GM21515 (cell line): ENCODE data around the gene AP3S2.
"Not testable (repeated sequence)": the region's sequence is repeated elsewhere in the genome, so short reads cannot be mapped to it uniquely, and the experiment has no call there.

ENCODE experiments used
- ATAC-seq: cut with Tn5 transposase; IDR thresholded peaks from one replicate; pipeline ENCODE4 v1.9.1; 2021; ENCODE audit not compliant: unreplicated experiment

Gene AP3S2

DNA sequence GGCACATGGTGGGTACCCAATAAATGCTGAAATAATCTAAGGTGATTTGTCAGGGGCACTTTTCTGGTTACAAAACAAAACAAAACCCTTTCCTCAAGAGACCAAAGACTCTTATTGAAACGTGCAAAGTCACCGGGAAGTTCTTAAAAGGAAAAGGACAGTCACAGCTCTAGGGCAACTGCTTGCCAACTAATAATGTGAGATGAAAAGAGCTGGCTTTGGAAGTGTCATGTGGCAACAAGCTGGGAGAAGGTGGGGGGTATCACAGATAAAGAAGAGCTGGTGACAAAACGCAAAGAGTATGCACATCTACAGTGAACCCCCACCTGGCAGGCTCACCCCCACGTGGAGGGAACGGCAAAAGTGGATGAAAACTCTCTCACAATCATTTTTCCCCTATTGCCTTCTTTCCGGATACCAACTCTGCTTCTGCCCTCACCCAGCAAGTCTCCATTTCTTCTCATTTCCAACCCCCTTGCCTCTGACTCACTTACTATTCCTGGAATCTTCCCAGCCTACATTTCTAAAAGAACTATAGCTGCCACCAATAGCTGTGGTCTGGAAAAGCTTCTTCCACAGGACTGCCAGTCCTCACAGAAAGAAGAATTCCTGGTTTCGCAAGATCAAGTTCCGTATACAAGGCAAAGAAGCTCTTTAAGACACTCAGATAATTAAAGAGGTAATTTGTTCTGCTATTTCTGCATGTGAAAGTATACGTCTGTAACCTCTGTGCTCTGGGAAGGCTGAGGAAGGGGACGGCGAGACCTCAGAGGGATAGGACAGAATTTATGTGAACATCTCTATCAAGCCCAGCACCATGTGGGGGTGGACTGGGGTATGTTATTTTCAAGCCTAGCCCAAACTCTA lies 57.3 kb downstream of the AP3S2 start:
- no peak for ATAC-seq

DNA sequence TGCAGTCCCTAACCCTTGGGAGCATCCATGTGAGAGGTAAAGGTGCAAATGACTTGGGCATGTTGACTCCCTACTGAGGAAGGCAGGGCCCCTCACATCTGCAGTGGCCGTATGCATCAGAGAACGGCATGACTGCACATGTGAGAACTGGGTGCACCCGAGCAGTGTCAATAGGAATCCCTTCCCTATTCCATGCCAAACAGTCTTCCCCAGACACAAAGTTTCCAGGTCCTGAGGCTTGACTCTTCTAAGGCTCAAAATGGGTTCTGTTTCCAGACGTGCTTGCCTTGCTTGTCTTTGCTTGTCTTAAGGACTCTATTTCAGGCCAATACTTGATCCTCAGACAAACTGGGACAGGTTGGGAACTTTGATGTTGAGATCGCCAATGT lies 58.6 kb downstream of the AP3S2 start:
- ATAC-seq: no peak

DNA sequence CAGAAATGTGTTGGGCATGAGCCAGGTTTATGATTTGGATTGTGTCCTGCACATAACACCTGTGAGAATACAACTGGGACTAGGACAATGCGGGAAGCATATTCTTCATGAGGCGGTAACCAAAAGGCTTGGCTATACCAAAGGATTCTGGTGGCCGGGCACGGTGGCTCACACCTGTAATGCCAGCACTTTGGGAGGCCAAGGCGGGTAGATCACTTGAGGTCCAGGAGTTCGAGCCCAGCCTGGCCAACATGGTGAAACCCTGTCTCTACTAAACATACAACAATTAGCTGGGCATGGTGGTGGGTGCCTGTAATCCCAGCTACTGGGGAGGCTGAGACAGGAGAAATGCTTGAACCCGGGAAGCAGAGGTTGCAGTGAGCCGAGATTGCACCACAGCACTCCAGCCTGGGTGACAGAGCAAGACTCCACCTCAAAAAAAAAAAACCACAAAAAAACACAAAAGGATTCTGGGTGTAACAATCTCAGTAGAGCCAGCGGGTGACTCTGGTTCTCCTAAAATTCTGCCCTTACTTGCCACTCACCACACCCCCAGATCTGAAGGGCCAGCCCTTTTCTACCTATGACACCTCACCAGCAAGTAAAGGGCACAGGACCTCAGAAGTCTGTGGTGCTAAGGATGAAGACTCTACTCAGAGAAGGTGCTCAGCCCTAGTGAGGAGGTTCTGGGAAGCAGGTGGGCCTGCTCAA lies 59.2 kb downstream of the AP3S2 start:
- not testable (repeated sequence) for ATAC-seq

DNA sequence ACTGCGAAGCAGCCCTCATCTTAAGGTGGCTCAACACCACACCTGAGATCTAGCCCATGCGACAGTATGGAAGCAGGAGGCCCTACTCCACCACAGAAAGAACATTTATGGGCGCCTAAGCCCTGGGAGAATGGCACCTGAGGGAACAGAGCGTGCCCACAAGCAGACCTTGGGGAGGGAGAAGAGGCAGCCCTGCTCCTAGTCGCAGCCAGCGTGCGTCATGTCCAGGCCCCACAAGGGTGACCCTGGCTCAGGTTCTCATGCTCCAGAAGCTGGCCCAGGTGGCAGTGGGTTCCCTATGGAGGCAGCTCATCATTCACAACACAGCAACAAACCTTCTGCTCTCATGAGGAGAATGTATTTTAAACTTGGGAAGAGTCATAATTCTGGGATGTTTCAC lies 59.8 kb downstream of the AP3S2 start:
- ATAC-seq: no peak

DNA sequence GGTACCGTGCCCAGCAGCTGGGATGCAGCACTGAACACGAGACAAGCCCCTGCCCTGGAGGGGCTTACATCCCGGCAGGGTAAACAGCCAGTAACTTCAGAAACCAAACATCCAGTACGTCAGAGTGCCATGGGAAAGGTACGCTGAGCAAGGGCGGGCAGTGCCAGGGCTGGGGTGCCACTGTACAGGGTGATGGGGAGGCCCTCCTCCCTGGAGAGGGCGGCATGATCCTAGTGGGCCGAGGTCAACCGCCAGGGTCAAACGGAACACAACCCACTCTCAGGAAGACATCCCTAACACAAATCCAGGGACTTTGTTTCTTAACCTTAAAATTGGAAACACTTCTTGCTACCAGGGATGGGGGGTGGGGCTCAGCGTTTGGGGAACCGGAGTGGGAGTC lies 63.2 kb downstream of the AP3S2 start:
- no peak for ATAC-seq

DNA sequence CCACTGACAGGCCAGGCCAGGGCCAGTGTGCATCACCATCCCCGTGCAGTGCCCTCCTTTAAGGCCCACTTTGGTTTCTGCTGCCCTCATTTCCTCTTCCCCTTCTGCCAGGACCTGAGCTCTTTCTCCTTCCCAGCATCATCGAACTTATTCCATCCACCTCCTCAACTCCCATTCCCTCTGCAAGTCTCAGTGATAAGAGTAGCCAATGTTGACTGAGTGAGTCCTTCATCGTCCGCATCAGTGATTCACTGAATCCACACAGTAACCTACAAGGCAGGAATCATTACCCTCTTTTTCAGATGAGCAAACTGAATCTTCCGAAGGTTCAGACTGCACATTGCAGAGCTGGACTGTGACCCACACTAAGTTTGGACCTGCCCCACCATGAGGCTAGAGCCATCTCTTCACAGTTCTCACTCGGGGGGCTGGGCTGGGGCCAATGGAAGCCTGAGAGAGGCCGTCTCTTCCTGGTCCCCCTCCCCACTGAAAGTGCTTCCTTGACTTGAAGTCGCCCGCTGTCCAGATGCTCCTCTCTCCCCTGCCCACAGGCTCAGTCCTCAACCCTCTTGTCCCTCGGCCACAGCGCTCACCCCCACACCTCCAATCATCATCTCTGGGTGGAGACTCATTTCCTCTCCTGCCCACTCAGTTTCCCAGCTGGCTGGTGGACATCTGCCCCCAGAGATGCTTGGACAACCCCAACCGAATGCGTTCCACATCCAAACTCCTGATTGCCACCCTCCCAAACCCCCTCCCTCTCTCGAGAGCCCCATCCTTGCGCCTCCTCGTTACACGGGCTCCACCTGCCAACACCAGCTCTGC lies 64.0 kb downstream of the AP3S2 start:
- ATAC-seq: no peak

DNA sequence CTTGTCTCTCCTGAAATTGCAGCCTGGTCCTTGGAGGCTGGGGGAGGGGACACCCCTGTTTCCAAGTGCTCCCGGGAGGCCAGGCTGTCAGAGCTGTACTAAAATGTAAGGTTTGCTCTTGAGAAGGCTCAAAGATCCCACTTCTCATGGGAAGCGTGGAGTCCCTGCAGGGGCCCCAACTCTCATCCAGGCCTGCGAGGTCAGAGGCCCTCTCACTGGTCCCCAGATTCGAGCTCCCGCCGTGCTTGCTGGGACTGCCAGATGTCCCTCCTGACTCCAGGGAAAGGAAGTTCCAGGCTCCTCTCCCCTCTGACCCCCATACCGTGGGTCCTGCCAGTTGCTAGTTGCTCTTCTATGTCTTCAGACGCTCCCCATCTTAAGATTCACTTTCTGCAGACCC lies 64.6 kb downstream of the AP3S2 start:
- ATAC-seq: no peak

DNA sequence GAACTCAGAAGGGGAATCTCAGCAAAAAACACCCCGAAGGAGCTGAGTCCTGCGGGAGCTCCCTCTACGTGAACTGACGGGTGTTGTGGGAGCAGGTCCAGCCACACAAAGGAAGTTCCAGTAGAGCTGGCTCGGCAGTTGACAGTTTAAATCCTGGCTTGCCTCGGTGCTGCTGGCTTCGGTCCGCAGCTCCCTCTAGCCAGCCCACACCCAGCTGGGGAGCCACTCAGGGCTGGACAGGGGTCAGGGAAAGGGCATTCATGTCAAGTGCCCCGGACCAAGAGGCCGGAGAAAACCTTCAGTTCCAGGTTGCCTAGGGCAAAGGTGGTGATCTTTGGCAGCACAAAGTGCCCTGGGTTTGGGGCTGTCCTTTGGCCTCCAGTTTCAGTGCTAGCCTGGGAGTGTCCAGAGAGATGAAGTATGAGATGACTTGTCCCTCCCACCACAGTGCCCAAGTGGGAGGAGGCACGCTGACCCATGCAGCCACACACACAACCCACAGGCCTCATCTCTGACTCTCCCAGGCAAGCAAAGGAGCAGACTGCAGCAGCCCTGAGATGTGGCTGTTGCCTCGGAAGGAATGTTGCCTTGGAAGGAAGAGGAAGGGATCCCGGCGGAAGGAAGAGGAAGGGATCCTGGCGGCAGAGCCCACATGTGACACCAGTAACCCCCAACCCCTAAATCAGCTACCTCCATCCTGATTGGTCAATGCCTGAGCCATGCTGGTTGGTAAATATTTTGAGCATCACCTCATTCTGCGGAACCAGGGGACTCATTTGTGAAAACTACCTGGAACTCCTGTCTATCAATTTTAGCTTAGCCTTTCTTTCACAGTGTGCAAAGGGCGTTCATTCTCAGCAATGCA lies 65.3 kb downstream of the AP3S2 start:
- ATAC-seq: no peak

DNA sequence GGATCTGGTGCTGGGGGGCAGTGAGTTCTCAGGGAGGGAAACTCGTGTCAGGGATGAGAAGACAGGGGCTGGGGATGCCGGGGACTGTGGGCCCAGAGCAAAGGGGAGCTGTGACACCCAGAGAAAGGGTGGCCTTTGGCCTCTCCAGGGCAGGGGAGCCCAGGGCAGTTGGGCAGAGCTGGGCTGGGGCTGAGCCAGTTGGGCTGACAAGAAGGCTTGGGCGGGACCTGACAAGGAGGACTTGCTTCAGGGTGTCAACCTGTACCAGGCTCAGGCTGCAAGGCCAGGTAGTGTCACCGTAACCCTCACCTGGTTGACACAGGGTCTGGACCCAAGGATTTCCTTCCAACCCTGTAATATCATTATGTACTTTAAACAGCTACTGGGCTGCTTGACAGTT lies 66.0 kb downstream of the AP3S2 start:
- ATAC-seq: no peak

DNA sequence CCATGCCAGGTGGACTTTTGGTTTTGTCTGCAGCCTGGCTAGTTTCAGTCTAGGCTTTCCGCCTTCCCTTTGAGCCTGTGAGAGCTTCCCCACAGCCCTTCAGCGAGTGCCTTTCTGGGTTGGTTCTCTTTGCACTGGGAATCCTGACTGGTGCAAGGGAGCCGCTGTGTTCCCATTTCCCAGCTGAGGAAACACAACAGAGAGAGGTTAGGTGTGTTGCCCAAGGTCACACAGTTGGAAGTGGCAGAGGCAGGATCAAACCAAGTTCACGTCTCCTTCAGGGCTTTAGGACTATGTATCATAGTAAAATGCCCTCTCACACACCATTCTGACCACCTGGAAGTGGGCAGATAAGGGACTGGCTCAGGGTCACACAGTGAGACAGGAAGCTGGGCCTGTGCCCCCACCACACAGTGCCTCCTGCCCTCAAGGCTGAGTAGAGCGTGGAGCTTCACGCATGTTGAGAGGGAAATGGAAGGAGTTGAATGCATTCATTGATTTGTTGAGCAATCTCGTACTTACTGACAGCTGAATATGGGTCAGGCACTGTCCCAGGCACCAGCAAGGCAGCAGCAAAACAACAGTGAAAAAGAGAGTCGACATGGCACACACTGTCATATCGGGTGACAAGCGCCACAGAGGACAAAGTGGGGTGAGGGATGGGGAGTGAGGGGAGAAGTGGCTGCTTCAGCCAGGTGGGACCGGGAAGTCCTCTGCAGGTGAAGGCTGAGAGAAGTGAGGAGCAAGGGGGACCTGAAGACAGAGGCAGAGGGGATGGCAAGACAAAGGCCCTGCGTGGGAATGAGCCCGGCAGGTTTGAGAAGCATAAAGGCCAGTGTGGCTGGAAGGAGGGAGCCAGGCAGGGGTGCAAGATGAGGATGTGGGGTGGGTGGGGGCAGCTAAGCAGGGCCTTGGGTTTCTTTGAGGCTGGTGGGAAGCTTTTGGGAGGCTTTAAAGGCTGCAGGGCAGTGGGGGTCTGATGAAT lies 66.8 kb downstream of the AP3S2 start:
- no peak for ATAC-seq

DNA sequence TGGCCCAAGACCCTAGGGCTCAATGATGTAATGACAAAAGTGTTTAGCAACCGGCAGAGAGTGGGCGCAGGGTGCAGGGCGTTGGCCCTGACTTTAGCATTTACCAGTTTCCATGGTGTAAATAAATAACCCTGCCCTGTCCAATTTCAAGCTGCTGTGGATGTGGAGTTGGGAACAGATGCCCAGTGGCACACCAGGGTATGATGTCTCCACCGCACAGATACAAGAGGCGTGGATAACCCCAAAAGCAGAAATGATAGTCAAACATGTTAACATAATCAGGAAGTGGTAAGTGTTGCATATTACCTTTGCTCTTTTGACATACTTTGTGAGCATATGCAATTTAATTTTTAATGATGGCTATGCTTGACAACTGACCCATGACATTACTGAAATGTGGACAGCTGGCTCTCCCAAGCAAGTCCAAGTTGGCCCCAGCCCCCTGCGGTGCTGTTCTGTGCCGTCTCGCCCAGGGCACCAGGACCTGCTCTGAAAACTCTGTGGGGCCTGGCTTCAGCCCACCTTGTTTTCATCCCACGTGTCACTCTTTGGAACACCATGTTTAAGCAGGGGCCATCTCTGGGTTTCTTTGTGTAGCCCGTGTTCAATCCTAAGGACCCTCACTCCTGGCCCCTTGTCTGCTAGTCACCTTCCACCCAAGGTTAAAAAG lies 68.4 kb downstream of the AP3S2 start:
- no peak for ATAC-seq

DNA sequence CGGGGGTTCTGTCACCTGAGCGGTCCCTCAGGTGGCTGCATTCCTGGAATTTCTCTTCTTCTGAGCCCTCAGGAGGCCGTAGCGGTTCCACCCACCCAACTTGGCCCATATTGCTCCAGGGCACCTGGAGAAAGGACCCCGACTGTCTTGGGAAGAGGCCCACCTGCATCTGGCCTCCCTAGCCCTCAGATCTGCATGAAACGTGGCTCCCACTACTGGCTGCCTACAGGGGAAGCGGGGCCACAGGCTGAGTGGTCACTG lies 69.3 kb downstream of the AP3S2 start:
- ATAC-seq: no peak

DNA sequence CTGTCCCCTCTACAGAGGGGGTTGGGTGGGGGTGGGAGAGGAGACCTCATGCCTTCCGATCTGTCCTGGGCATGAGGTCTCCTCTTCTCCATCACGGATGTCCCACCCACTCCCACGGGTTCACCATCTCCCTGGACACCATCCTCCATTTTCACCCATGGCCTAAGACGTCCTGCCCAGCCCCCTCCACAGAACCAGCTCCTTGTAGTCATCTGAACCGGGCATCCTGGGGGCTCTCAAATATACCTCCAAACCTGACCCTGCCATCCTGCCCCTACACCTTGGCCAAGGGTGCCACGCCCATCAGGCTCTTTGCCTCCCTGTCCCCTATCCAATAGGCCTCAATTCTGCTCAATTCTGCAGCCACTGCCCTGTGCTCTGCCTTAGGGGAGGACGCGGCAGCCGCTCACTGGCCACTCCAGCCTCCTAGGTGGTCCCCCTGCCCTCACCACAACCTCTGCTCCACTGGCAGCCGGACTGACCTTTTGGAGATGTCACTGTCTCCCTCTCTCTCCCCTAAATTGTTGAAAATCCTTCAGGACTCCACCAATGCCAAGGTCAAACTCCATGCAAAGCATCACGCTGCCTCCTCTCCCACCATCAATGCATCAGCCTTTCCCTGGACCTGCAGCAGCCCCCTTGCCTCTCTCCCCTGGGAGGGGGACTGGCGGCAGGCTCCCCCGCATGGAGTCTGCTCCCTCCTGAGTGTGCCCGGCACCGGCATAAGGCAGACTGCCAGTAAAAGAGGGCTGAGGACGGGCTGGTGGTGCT lies 69.8 kb downstream of the AP3S2 start:
- no peak for ATAC-seq

DNA sequence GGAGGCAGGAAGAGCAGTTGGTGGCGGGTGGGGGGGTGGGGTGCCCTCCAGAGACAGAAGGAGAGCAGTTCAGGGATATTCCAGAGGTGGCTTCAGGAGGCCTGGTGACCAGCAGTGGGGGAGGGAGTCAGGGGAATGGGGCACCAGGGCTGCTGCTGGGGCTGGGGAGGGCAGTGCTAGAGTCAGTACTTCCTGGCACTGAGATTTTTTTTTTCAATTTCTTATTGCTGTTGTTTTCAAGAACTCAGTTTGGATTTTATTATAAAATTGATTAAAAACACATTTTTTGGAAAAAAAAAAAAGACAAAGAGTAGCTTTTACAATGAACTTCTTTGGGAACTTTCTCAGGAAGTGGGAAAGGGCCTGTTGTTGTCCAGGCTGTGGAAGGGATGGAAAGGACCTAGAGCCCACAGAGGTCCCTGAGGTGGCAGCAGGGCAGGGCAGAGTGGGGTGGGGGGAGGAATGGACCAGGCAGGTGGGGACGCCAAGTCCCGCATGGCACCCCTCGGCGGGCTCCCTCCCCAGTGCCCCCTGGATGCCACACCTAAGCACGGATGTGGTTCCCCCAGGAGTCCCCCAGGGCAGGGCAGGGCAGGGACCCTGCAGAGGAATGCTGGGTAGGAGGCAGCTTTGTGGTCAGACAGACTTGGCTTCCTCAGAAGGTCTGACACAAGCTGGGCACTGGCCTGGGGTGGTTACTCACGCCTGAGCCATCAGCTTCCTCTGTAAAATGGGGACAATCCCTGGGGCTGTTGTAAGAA lies 70.7 kb downstream of the AP3S2 start:
- ATAC-seq: no peak

DNA sequence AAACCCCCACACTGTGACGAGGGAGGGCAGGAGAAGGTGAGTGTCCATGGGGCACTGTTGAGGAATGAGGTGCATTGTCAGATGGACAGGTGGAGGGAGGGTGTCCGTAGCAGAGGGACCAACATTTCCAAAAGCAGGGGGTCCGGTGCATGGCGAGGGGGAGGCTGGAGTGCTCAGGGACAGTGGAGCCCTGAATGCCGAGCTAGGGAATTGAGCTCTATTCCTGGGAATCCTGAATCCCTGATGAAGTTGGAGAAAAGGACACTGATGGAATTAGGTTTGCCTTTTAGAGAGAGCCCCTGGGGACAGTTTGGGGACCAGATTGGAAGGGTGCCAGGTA lies 71.2 kb downstream of the AP3S2 start:
- no peak for ATAC-seq

DNA sequence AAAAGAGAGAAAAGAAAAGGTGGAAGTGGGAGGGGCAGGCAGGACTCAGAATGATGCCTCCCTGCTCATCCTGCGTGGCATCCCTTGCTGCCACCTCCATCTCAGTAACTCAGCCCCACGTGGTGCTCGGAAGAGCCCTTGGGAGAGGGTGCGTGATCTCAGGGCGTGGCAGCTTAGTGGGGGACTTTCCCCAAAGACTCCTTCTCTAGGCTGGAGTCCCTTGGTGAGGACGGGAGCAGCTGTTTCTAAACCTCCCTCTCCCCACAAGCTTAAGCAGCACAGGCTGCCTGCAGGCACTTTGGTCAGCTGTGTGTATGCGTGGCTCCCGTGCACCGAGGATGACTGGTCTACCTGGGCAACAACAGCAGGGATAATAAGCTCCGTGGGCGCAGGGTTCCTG lies 71.8 kb downstream of the AP3S2 start:
- ATAC-seq: no peak

DNA sequence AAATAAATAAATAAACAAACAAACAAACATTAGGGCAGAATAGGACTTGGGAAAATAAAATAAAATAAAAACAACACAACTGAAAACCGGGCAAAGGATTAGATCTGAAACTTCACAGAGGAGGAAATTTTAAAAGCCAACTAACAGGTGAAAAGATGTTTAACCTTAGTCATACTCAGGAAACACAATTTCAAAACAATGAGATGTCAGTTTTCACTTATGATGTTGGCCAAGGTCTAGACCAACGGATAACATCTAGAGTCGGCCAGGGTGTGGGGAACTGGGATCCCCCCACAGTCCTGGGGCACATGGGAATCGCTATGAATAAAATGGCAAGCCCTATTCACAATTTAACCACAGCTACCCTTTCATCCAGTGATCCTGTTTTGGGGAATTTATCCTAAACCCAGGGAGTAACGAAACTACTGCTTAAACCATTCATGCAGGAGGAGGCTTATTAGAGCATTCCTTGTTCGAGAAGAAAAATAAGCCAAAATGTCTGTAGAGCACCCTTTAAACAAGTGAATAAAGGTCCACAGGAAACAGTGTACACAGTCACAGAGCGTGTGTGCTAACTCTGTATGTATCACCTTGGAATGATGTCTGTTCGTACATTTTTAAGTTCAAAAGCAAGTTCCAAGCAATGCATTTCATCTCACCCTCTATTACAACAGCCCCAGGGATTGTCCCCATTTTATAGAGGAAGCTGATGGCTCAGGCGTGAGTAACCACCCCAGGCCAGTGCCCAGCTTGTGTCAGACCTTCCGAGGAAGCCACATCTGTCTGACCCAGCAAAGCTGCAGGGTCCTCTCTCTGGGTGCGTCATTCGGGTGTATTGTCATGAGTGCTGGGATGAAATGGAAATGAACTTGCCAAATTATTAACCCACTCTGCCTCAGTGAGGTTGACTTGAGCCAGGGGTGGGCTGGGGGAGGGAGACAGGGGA lies 72.9 kb downstream of the AP3S2 start:
- ATAC-seq: no peak
